H9 (cell line): ENCODE data around the gene CSMD2. TPM values are rescaled to one million over a fixed set of nuclear protein-coding genes. Genes with fewer than 3 reads are reported as not detected.

Experiments
- DNase-seq: peaks from one replicate; pipeline ENCODE4 v3.0.0-alpha.2; 2017
- H2AFZ ChIP-seq: one replicate; pipeline ENCODE4 v1.6.1; 2013; ENCODE audit warnings: mild to moderate bottlenecking, low read length, control low read depth, moderate library complexity
- H2AK5ac ChIP-seq: 2 replicates; pipeline ENCODE4 v1.6.1; 2013; ENCODE audit warnings: low read length, control low read depth, mixed read lengths; ENCODE audit not compliant: insufficient read length
- H2BK120ac ChIP-seq: one replicate; pipeline ENCODE4 v1.6.1; 2013; ENCODE audit warnings: low read depth, mild to moderate bottlenecking, low read length, control low read depth, inconsistent platforms; ENCODE audit not compliant: poor library complexity, severe bottlenecking
- H2BK12ac ChIP-seq: 2 replicates; pipeline ENCODE4 v1.6.1; 2013; ENCODE audit warnings: low read length, control low read depth, mixed read lengths, low read depth; ENCODE audit not compliant: insufficient read length
- H2BK15ac ChIP-seq: 2 replicates; pipeline ENCODE4 v1.6.1; 2013; ENCODE audit warnings: low read depth, low read length, control low read depth
- H2BK20ac ChIP-seq: one replicate; pipeline ENCODE4 v1.6.1; 2013; ENCODE audit warnings: low read depth, mild to moderate bottlenecking, low read length, control low read depth, inconsistent platforms; ENCODE audit not compliant: poor library complexity, severe bottlenecking
- H2BK5ac ChIP-seq: 2 replicates; pipeline ENCODE4 v1.6.1; 2013; ENCODE audit warnings: low read length, control low read depth, mixed read lengths; ENCODE audit not compliant: insufficient read length
- H3K14ac ChIP-seq: 2 replicates; pipeline ENCODE4 v1.6.1; 2013; ENCODE audit warnings: low read length, control low read depth; ENCODE audit not compliant: insufficient read depth
- H3K18ac ChIP-seq: 2 replicates; pipeline ENCODE4 v1.6.1; 2013; ENCODE audit warnings: low read depth, mild to moderate bottlenecking, mixed read lengths, low read length, control low read depth; ENCODE audit not compliant: insufficient read length
- H3K23ac ChIP-seq: 2 replicates; pipeline ENCODE4 v1.6.1; 2013; ENCODE audit warnings: low read length, control low read depth, mixed read lengths, low read depth; ENCODE audit not compliant: insufficient read length
- H3K23me2 ChIP-seq: 2 replicates; pipeline ENCODE4 v1.6.1; 2013; ENCODE audit warnings: low read depth, mild to moderate bottlenecking, mixed read lengths, low read length, control low read depth; ENCODE audit not compliant: insufficient read length, poor library complexity, severe bottlenecking
- H3K27ac ChIP-seq: 2 replicates; pipeline ENCODE4 v1.5.1; 2013; ENCODE audit warnings: low read length, control low read depth, mixed read lengths, low read depth; ENCODE audit not compliant: insufficient read length
- H3K27me3 ChIP-seq: 2 replicates; pipeline ENCODE4 v1.6.1; 2013; ENCODE audit warnings: low read length, control low read depth, inconsistent platforms; ENCODE audit not compliant: insufficient read depth
- H3K4ac ChIP-seq: 2 replicates; pipeline ENCODE4 v1.6.1; 2013; ENCODE audit warnings: low read depth, mild to moderate bottlenecking, control low read depth, inconsistent platforms, low read length, moderate library complexity
- H3K4me1 ChIP-seq: 2 replicates; pipeline ENCODE4 v1.6.1; 2013; ENCODE audit warnings: low read length, control low read depth, inconsistent platforms; ENCODE audit not compliant: insufficient read depth
- H3K4me2 ChIP-seq: 2 replicates; pipeline ENCODE4 v1.6.1; 2013; ENCODE audit warnings: low read length, control low read depth, mixed read lengths; ENCODE audit not compliant: insufficient read length, insufficient read depth
- H3K56ac ChIP-seq: 2 replicates; pipeline ENCODE4 v1.6.1; 2013; ENCODE audit warnings: low read depth, mild to moderate bottlenecking, mixed read lengths, low read length, control low read depth; ENCODE audit not compliant: insufficient read length
- H3K79me1 ChIP-seq: 2 replicates; pipeline ENCODE4 v1.6.1; 2013; ENCODE audit warnings: low read depth, mild to moderate bottlenecking, moderate library complexity, low read length, control low read depth, inconsistent platforms; ENCODE audit not compliant: insufficient read depth, poor library complexity, severe bottlenecking
- H3K79me2 ChIP-seq: 2 replicates; pipeline ENCODE4 v1.6.1; 2013; ENCODE audit warnings: low read length, control low read depth, inconsistent platforms; ENCODE audit not compliant: insufficient read depth
- H3K9ac ChIP-seq: 2 replicates; pipeline ENCODE4 v1.6.1; 2013; ENCODE audit warnings: low read length, control low read depth, mixed read lengths; ENCODE audit not compliant: insufficient read length; ENCODE audit errors: extremely low read depth
- H3K9me3 ChIP-seq: one replicate; pipeline ENCODE4 v1.6.1; 2013; ENCODE audit warnings: low read depth, low read length, inconsistent platforms; ENCODE audit not compliant: control insufficient read depth
- H3T11ph ChIP-seq: one replicate; pipeline ENCODE4 v1.6.1; 2013; ENCODE audit warnings: mild to moderate bottlenecking, low read length, control low read depth, inconsistent platforms
- H4K20me1 ChIP-seq: one replicate; pipeline ENCODE4 v1.6.1; 2013; ENCODE audit not compliant: control insufficient read depth, insufficient read length, insufficient read depth
- H4K5ac ChIP-seq: 2 replicates; pipeline ENCODE4 v1.6.1; 2013; ENCODE audit warnings: low read depth, mild to moderate bottlenecking, mixed read lengths, low read length, control low read depth; ENCODE audit not compliant: insufficient read length
- H4K8ac ChIP-seq: replicated peaks from 2 replicates; pipeline ENCODE4 v1.6.1; 2013; ENCODE audit warnings: low read length, control low read depth, mixed read lengths, low read depth; ENCODE audit not compliant: insufficient read length
- H4K91ac ChIP-seq: 2 replicates; pipeline ENCODE4 v1.6.1; 2013; ENCODE audit warnings: low read depth, mild to moderate bottlenecking, moderate library complexity, mixed read lengths, low read length, control low read depth; ENCODE audit not compliant: insufficient read length
- H3K27ac Mint-ChIP-seq, 3 experiments: 2 replicates in 2 of 3; 3 replicates in 1 of 3; pipeline ENCODE4 v1.8.0; 2020 to 2021; ENCODE audit warnings: mixed read lengths in 3 of 3, mild to moderate bottlenecking in 1 of 3, moderate library complexity in 1 of 3
- H3K27me3 Mint-ChIP-seq: 2 replicates; pipeline ENCODE4 v1.8.0; 2021; ENCODE audit warnings: low read depth, mild to moderate bottlenecking, moderate library complexity, mixed read lengths
- H3K36me3 Mint-ChIP-seq, 3 experiments: 2 replicates in 2 of 3; 3 replicates in 1 of 3; pipeline ENCODE4 v1.8.0; 2020 to 2021; ENCODE audit warnings: low read depth in 3 of 3, mixed read lengths in 3 of 3; ENCODE audit not compliant: insufficient read depth in 1 of 3
- H3K4me1 Mint-ChIP-seq, 2 experiments: 2 replicates each; pipeline ENCODE4 v1.8.0; 2020; ENCODE audit warnings: mixed read lengths in 2 of 2
- H3K4me3 Mint-ChIP-seq, 2 experiments: 2 replicates in 1 of 2; 3 replicates in 1 of 2; pipeline ENCODE4 v1.8.0; 2020 to 2021; ENCODE audit warnings: mild to moderate bottlenecking in 2 of 2, mixed read lengths in 2 of 2, moderate library complexity in 1 of 2
- H3K9me3 Mint-ChIP-seq, 2 experiments: 2 replicates in 1 of 2; 3 replicates in 1 of 2; pipeline ENCODE4 v1.8.0; 2020; ENCODE audit warnings: mild to moderate bottlenecking in 2 of 2, mixed read lengths in 2 of 2, moderate library complexity in 1 of 2
- WGBS: extraction: QIAGEN DNeasy Blood & Tissue Kit; methylation state at CpG from one replicate; pipeline ENCODE4 v1.1.7; 2013; ENCODE audit warnings: missing lambda C conversion rate, low lambda C conversion rate, mixed read lengths; ENCODE audit not compliant: insufficient read length; ENCODE audit errors: extremely low coverage; 5-methylcytosine and 5-hydroxymethylcytosine counted together
- total RNA-seq: library from RNA; stranded (reverse); gene quantifications from 2 replicates; pipeline ENCODE4 v1.2.1, GENCODE V29; 2021
- TF ChIP-seq, protein P1 (sequence below): fragments of 200-600 bp; sonication (generic); conservative IDR thresholded peaks from 3 replicates; pipeline ENCODE4 v1.8.0; 2021; ENCODE audit warnings: antibody characterized with exemption, mild to moderate bottlenecking

The CSMD2 gene
- total RNA-seq, 1 experiment from 2014 or later, result 6.4 TPM

DNA sequence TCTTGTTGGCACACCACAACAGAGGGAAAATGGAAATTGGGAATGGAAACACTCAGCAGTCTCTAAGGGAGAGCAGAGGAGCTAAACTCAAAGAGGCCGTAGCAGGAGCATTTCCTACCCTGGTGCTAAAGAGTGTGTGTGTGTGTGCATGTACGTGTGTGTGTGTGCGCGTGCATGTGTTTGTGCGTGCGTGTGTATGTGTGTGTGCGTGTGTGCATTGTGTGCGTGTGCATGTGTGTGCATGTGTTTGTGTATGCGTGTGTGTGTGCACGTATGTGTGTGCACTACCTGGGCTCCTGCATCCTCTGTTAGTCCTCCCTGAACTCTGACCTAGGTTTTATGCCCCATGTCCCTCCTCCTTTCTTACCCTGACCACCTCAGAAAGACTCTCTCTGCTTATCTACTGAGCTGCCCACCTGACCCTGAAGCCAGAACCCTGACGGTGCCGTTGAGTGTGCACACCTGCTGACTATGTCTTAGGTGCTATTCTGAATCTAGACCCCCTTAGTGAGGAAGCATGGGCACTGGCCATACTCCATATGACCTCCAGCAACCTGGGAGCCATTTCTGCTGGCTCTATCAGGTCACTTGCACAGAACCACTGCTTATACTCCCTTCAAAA, 458.3 kb downstream of the CSMD2 start:
- no peak overlapping the region for H2BK120ac ChIP-seq
- no peak overlapping the region for H2AK5ac ChIP-seq
- no peaks in the 10 kb centered on the region for H3K79me1 ChIP-seq
- no peak overlapping the region for H2BK15ac ChIP-seq
- H4K8ac ChIP-seq, result no peak overlapping the region
- H3K27ac Mint-ChIP-seq, result peak overlapping the region in 1 of 3 experiments; percentile 19; a peak in 1 of 7 replicates
- H2AFZ ChIP-seq, result no peak overlapping the region
- no peak overlapping the region for H3K27ac ChIP-seq
- H3K4me1 Mint-ChIP-seq, result peaks cover 4 to 7% of the 10 kb centered on the region in 2 experiments; a peak in 3 of 4 replicates
- no peak overlapping the region for H3K56ac ChIP-seq
- no peaks in the 10 kb centered on the region for H3K79me2 ChIP-seq
- H3K36me3 Mint-ChIP-seq, result no peaks in the 10 kb centered on the region; a peak in 1 of 7 replicates
- H3K4ac ChIP-seq, result no peak overlapping the region
- TF ChIP-seq, protein P1, sequence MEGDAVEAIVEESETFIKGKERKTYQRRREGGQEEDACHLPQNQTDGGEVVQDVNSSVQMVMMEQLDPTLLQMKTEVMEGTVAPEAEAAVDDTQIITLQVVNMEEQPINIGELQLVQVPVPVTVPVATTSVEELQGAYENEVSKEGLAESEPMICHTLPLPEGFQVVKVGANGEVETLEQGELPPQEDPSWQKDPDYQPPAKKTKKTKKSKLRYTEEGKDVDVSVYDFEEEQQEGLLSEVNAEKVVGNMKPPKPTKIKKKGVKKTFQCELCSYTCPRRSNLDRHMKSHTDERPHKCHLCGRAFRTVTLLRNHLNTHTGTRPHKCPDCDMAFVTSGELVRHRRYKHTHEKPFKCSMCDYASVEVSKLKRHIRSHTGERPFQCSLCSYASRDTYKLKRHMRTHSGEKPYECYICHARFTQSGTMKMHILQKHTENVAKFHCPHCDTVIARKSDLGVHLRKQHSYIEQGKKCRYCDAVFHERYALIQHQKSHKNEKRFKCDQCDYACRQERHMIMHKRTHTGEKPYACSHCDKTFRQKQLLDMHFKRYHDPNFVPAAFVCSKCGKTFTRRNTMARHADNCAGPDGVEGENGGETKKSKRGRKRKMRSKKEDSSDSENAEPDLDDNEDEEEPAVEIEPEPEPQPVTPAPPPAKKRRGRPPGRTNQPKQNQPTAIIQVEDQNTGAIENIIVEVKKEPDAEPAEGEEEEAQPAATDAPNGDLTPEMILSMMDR, result no peak
- H3K4me3 Mint-ChIP-seq, result no peak overlapping the region
- H3K18ac ChIP-seq, result no peak overlapping the region
- no peaks in the 10 kb centered on the region for H3K4me1 ChIP-seq
- H2BK12ac ChIP-seq, result no peak overlapping the region
- H3K27me3 ChIP-seq, result no peaks in the 10 kb centered on the region
- no peaks in the 10 kb centered on the region for H3K9me3 ChIP-seq
- H3K9ac ChIP-seq, result no peak overlapping the region
- H2BK20ac ChIP-seq, result no peak overlapping the region
- WGBS, result no CpG with 5 or more reads among the region's 12 CpGs
- no peak for DNase-seq
- H4K91ac ChIP-seq, result no peak overlapping the region
- H3K23ac ChIP-seq, result no peak overlapping the region
- no peak overlapping the region for H2BK5ac ChIP-seq
- no peaks in the 10 kb centered on the region for H4K20me1 ChIP-seq
- H3K9me3 Mint-ChIP-seq, result no peaks in the 10 kb centered on the region
- H3K14ac ChIP-seq, result no peak overlapping the region
- H3T11ph ChIP-seq, result no peak overlapping the region
- H4K5ac ChIP-seq, result no peak overlapping the region
- no peak overlapping the region for H3K4me2 ChIP-seq
- H3K23me2 ChIP-seq, result no peaks in the 10 kb centered on the region
- H3K27me3 Mint-ChIP-seq, result no peaks in the 10 kb centered on the region
